NK-92 (cell line): ENCODE data around the gene USF3.
"Not testable (repeated sequence)": the region's sequence is repeated elsewhere in the genome, so short reads cannot be mapped to it uniquely, and the experiment has no call there.

Experiments
- DNase-seq: peaks from one replicate; lab custom pipeline; 2025; ENCODE audit not compliant: unreplicated experiment; lab: John Stamatoyannopoulos, UW

The USF3 gene

DNA sequence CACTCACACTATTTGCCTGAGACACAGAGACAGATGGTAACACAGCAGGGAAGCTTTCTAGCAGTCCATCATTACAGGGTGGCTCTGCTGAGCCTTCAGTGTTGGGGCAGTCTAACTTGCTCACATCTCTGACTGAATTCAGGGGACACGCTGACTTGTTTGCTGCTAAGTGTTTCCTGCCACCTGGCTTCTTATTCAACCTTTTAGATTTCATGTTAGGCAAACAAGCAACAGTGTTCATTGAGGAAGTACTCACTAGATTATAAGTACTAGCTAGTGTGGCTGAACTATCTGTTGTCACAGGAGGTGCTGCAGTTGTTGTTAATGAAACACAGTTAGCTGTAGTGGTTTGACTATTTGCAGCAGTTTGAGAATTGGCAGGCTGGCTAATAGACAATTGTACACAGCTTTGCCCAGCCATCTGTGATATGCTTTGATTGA is 37.3 kb downstream of the USF3 start:
- DNase-seq: no peak

DNA sequence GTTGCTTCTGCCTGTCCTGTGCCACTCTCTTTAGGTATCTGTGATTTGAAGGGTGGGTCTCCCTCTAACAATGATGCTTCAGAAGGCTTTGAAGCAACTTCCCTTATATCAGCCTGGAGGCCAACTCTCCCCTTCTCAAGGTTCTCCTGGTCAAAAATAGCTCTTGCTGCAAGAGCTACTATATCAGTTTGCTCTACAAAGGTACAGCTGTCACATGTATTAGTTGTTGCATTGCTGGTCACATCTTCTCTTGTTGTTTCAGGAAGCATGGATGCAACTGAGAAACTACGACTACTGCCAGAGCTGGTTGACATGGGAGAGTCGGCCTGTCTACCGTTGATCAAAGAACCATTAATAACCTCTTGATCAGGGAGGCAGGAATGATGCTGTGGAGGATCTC is 38.3 kb downstream of the USF3 start:
- no peak for DNase-seq

- DNase-seq: no peak
These were observed 41.6 kb downstream of the USF3 start for GRCh38 chr3:113654851-113655250.

- DNase-seq: no peak
These were observed 42.1 kb downstream of the USF3 start for GRCh38 chr3:113654310-113654709.

GRCh38 chr3:113649174-113649845 is 47.1 kb downstream of the USF3 start:
- no peak for DNase-seq

DNA sequence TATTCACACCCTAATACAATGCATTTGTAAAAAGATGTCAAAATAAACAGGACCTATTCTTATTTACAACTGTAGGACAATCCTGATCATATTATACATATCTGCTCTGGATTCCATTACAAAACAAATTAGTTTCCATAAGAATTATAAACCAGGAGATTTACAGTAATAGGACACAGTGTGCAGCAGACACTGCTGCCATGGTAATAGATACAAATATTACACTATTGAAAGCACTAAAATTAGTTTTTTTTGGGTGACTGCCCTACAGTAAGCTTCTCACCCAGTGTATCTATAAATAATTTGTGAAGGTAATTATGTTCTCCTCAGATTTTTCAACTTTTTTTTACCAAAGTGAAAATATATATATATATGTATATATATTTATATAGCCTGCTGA is 47.9 kb downstream of the USF3 start:
- no peak for DNase-seq

DNA sequence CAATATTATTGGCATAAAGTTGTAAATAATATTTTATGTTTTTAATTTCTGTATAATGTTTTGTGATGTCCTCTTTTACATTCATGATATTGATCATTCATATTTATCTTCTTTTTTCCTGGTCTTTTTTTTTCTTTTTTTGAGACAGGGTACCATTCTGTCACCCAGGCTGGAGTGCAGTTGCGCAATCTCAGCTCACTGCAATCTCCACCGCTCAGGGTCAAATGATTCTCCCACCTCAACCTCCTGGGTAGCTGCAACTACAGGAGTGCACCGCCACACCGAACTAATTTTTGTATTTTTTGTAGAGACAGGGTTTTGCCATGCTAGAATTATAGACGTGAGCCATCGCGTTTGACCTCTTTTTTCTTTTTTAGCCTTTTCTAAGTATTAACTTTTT is 52.9 kb downstream of the USF3 start:
- DNase-seq: no peak

- no peak for DNase-seq
These were observed 57.5 kb downstream of the USF3 start for GRCh38 chr3:113638910-113639309.

DNA sequence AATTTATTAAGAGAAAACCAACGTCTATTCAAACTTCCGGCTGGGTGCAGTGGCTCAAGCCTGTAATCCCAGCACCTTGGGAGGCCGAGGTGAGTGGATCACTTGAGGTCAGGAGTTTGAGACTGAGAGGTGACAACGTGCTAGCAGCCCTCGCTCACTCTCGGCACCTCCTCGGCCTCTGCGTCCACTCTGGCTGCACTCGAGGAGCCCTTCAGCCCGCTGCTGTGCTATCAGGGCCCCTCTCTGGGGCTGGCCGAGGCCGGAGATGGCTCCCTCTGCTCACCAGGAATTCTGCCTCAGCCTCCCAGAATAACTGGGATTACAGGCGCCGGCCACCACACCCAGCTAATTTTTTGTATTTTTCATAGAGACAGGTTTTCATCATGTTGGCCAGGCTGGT is 58.7 kb downstream of the USF3 start:
- DNase-seq: no peak

DNA sequence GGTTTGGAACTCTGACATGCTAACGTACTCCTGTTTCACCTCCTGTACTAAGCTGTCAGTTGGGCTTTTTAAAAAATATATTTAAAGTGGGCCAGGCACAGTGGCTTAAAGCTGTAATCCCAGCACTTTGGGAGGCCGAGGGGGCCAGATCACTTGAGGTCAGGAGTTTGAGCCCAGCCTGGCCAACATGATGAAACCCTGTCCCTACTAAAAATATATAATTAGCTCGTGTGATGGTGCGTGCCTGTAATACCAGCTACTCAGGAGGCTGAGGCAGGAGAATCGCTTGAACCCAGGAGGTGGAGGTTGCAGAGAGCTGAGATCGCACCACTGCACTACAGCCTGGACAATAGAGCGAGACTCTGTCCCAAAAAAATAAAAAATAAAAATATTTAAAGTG is 60.4 kb downstream of the USF3 start:
- not testable (repeated sequence) for DNase-seq

- DNase-seq: no peak
These were observed 61.5 kb downstream of the USF3 start for GRCh38 chr3:113634782-113635474.

- no peak for DNase-seq
These were observed 64.9 kb downstream of the USF3 start for GRCh38 chr3:113631573-113631972.

DNA sequence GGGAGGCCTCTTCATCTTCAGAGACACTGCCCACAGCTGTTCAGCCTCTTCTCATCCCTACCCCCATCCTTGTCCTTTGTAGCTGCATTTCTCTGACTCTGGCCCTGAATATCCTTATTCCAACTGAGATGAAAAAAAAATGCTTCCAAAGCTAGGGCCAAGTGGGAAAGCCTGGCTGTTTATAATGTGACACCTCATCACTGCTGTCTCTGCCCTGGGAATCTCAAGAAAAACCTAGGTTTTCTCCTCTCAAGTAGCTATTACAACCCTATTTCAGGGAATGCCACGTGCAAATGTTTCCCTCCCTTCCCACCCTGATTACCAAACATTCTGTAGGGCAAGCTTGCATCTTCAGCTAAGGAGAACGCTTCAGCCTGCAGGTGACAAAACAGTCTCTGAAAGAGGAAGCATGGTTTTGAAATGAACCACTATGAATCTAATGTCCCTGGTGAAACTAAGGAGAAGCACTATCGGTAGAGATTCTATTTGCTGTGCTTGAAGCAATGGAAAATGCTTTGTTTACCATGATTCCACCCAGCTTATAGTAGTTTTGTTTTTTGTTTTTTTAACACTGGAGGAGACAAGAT is 65.4 kb downstream of the USF3 start:
- DNase-seq: no peak

DNA sequence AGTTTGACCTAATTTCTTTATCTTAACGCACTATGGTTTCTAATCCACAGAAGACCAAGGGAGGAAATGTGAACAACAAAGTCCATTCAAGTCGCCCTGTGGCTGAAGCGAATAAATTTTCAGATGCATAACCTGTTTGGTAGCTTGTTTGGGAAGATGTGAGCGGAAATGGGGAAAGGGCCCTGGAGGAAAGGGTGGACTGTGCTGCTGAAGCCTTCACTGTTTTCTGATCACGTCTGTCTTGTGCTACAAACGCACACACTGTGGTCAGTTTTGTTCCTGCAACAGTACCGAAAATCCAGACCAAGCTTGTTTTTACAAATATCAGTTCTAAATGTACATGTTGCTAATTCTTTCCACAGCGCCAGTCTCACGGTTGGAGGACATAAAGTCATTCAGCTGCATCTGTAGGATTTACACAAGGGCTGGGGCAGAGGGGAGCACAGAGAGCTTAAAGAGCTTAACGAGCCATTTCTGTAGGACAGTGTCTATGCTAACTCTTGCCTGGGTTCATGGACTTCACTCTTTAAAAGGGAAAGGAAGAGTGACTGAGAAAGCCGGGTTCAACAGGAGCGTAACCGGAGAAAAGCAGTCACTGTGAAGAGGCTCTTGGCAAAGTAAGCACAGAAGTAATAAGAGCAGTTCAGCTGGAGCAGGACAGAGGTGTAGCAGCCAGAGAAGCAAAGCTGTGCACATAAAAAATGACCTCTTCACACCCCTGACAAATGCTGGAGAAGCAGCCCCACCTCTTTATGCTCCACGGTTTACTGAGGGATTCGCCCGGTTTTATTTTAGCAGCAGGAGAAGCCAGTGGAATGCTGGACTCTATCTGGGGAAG is 66.6 kb downstream of the USF3 start:
- DNase-seq: no peak

DNA sequence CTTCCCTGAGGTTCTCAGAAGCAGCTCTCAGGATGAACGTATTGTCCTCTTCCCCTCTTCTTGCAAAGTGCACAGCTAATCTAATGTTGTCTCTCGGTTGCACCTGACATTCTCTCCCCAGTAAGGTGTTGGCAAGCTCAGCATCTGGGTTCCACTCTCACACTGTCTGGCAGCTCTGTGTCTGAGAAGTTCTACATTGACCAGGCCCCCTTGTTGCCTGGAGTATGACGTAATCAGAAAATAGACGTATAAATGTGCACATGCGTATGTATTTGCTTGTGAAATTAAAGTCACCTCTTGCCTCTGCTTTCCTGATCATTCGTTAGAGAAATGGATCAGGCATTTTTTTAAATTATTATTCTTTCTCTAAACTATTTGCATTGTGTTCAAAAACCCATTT is 67.7 kb downstream of the USF3 start:
- no peak for DNase-seq

DNA sequence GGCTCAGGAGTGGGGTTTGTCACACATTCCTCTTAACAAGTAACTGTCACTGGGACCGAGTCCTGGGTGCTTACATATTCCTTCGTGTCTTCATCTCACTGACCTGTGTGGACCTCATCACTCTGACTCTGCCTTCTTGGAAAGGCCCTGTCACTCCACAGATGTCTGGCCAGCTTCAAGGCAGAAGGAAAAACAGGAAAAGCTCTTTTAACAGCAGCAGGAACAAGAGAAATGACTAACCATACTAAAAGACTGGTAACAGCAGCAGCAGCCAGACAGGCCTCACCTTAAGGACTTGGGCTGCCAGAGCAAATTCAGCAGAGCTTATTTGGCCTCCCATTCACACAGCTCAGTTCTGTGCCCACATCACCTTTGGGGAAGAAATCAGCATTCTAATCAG is 68.1 kb downstream of the USF3 start:
- no peak for DNase-seq

- no peak for DNase-seq
These were observed 69.7 kb downstream of the USF3 start for GRCh38 chr3:113626503-113627371.

GRCh38 chr3:113625834-113626233 is 70.6 kb downstream of the USF3 start:
- no peak for DNase-seq

GRCh38 chr3:113623811-113624210 is 72.6 kb downstream of the USF3 start:
- DNase-seq: no peak

- no peak for DNase-seq
These were observed 73.1 kb downstream of the USF3 start for GRCh38 chr3:113623324-113623723.

DNA sequence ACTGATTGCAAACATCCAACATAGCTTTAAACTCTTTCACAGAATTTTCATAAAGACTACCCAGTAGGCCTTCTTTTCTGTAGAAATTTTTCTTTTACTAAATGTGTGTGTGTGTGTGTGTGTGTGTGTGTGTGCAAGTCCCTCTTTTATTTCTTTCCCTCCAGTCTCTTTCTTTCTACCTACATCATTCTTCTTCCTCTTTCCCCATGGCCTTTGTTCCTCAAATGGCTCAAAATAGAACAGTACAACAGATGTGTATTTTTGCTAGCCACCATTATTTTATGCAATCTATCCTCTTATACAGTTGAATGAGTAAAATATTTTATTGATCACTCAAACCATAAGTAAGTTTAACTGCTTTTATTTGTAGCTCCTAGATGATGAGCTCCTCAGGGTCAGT is 76.4 kb downstream of the USF3 start:
- DNase-seq: no peak
